Measurements from ENCODE around the gene APBA2. TPM values are rescaled to one million over a fixed set of nuclear protein-coding genes. Genes with fewer than 3 reads are reported as not detected.
"Not testable (repeated sequence)": the region's sequence is repeated elsewhere in the genome, so short reads cannot be mapped to it uniquely, and the experiment has no call there.

Gene APBA2
- total RNA-seq, 1 experiment from 2014 or later: 13.2 TPM

DNA sequence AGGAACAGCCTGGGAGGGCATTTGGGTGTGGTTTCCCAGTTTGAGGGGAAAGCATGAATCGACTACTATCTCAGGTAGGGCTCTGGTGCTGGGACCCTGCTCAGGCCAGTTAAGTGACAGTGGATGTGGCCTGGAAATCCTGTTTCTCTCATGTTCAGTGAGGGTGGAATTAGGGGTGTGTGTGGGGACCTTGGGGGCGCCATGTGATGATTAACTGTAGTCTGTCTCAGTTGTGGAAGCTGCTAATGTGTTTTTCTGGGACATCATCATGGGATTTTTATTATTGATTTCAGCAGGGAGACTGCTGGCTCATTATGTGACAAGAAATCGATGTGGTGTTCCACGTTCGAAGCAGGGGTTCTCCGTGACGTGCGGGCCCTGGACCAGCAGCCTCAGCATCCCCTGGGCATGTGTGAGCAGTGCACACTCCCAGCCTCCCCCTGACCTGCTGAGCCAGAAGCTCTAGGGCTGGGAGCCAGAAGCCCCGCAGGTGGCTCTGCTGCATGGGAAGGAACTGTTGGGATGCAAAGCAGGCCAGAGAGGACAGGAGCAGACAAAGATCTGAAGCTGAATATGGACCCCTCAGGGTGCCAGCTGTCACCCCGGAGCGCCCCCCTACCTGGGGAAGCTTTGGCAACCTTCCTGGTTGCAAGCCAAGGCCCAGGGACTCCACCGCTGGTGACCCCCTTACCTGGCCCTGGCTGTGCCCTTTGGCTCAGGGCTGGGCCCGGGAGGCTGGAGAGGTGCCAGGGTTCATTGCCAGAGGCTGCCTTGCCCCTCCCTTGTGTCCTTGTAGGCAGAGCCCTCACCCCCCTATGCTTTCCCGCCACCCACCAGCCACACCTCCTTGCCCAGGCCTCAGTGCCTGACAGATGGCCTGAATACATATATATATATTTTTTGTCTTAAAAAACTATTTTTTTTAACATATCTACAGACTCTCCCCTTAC lies 149.8 kb downstream of the APBA2 start:
- no peak for DNase-seq (ENCODE audit: low spot score)

GRCh38 chr15:29037997-29038705 lies 152.4 kb downstream of the APBA2 start:
- no peak for DNase-seq (ENCODE audit: low spot score)

DNA sequence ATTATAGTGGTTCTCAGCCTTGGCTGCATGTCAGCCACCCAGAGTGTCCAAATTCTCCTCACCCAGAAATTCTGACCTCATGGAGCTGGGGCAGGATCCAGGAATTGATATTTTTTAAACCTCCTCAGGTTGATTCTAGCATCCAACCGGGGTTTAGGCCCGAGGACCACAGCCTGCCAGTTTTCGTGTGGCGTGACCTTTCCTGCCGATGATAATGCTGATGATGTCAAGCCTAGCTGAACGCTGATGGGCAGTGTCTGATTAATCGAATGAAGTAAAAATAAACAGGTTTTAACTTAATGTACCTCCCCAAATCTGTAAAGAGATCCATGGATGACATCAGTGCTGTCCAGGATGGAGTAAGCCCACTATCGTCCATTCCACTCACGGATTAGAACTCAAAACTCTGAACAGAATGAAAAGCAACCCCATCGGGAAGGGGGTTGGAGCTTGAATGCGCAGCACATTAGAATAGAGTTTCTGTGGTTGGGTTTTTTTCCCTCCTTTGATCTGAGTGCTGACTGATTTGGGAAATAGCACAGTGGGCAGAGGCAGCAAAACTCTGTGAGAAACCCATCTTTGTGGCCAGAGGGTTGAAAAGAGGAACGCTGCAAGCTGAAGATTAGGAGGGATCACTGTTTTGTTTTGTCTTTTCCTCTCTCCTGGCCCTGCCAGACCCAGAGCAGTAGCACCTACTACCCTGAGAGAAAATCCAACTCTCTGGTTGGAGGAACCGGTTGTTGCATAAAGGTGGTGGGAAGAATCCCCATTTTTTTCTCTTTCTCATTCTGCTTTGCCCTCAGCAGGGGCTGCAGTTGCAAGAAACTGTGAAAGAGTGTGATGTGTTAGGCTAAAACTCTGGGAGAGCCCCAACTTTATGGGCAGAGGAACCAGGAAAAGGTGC lies 153.9 kb downstream of the APBA2 start:
- no peak for DNase-seq (ENCODE audit: low spot score)

DNA sequence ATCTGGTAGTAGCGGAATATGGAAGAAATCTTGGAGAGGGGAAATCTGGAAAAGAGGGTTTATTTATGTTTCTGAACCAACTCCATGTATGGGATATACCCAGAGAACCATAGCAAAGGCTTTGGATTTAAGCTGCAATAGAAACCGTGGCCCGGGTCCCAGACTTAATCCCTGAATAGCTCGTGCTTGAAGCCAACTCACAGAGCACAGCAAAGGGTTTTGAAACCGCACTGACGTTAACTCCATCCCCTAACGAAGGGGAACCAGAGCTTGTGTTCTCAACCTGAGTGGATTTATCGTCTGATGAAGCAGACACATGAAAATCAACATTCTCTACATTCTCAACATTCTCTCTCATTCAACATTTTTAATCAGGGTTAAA lies 154.6 kb downstream of the APBA2 start:
- no peak for DNase-seq (ENCODE audit: low spot score)

DNA sequence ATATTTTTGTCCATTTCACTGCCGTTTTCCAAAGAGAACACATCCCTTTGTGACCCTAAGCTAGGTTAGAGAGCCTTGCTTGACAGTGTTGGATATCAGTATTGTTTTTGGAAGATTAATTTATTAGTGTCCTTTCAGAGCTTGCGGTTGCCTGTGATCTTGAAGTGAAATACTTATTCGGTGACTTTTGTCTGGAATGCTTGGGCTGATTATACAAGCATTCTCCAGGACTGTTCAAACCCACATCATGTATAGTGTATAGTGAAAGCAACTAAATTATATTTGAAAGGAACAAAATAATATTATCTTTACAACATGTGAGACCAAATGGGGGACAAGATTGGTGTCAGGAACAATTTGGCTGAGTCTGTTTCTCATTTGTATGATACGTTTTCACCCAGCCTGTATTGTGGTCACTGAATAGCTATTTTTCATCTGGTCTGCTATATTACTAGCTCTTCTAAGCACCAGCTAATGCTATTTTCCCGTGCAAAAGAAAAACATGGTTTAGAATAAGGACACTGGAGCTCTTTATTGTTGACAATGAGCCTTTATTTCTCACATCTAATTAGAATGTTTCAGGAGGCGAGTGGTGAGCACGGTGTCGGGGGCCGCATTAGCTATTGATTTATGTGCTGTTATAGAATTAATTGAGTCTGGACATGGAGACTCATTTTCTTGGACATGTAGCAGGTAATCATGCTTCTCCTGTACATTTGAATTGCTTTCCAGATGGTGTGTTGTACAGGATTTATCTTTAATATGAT lies 158.1 kb downstream of the APBA2 start:
- DNase-seq (ENCODE audit: low spot score): no peak

DNA sequence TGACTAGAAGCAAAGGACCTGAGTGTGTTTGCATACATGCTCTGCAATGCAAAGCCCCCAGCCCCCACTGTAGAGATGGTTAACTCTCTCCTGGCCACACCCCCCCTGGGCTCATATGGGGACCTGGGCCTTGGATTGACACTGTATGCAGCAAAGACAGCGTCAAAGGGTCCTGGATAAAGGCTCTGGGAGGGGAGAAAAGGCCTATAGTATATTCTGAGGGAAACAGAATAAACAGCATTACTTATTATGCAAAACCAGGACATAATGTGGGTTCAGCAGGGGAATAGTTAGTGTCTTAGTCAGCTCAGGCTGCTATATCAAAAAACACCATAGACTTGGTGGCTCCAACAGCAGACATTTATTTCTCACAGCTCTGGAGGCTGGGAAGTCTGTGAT lies 158.7 kb downstream of the APBA2 start:
- DNase-seq (ENCODE audit: low spot score): no peak

GRCh38 chr15:29045161-29045560 lies 159.4 kb downstream of the APBA2 start:
- not testable (repeated sequence) for DNase-seq (ENCODE audit: low spot score)

GRCh38 chr15:29045717-29046116 lies 159.9 kb downstream of the APBA2 start:
- no peak for DNase-seq (ENCODE audit: low spot score)

GRCh38 chr15:29046281-29046810 lies 160.6 kb downstream of the APBA2 start:
- no peak for DNase-seq (ENCODE audit: low spot score)

DNA sequence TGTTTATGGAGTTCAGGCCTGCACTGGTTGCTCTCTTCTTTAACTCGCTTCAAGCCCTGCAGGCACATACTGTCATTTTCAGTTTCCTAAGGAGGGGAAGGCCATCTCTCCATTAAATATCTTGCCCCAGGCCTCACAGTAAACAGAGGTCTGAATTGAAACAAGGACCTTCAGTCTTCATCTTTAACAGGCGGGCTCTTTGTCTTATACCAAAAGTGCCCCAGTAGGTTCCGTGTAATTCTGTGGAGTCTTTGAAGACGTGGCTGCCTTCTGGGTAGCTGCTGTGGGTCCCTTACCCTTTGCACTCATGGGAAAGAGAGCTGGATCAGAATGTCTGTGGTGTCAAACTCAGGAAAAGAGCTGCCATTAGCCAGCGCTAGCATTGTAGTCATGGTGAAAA lies 161.2 kb downstream of the APBA2 start:
- DNase-seq (ENCODE audit: low spot score): no peak

DNA sequence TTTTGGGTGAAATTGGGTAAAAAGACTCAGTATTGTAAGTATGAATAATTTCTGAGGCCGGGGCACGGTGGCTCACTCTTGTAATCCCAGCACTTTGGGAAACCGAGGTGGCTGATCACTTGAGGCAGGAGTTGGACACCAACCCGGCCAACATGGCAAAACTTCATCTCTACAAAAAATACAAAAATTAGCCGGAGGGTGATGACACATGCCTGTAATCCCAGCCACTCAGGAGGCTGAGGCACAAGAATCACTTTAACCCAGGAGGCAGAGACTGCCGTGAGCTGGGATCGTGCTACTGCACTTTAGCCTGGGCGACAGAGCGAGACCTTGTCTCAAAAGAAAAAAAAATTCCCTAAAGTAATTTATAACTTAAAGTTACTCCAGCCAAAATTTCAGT lies 162.2 kb downstream of the APBA2 start:
- DNase-seq (ENCODE audit: low spot score): no peak

GRCh38 chr15:29050870-29051269 lies 165.1 kb downstream of the APBA2 start:
- DNase-seq (ENCODE audit: low spot score): no peak

GRCh38 chr15:29051422-29051821 lies 165.6 kb downstream of the APBA2 start:
- DNase-seq (ENCODE audit: low spot score): no peak

- DNase-seq (ENCODE audit: low spot score): no peak
These were observed 167.2 kb downstream of the APBA2 start for GRCh38 chr15:29053006-29053405.

GRCh38 chr15:29053661-29054131 lies 167.9 kb downstream of the APBA2 start:
- no peak for DNase-seq (ENCODE audit: low spot score)

- DNase-seq (ENCODE audit: low spot score): no peak
These were observed 168.6 kb downstream of the APBA2 start for GRCh38 chr15:29054171-29055045.

- no peak for DNase-seq (ENCODE audit: low spot score)
These were observed 170.1 kb downstream of the APBA2 start for GRCh38 chr15:29055876-29056275.

DNA sequence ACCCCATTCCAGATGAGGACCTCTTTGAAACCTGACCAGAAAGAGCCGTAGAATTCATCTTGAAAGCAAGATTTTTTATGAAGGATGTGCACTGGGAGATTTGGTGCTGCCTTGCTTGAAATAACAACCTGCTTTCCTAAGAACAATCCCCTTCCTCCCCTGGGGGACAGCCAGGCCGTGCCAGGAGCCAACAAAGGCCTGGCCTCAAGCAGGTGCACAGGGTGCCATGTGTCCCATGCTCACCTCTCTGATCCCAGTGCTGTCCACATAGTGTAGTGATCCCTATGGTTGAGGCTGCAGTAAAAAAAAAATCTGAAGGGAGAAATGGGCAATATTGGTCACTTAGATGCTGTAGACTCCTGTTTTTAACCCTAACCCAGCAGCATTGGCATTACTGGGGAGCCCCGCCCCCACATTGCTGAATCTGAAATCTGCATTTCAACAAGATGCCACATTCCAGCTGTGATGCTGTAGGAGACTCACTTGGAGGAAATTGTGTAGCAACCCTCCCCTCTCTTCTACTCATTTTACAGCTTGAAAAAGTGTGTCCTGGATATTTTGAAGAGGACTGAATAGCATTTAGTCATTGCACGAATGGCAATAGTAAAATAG lies 171.2 kb downstream of the APBA2 start:
- no peak for DNase-seq (ENCODE audit: low spot score)

- DNase-seq (ENCODE audit: low spot score): no peak
These were observed 172.1 kb downstream of the APBA2 start for GRCh38 chr15:29057856-29058255.

Measured in H4 (cell line).